Retinal pigment epithelial cell (primary cell): ENCODE data around the gene NSG2.

Source experiments
- DNase-seq: peaks from one replicate; pipeline ENCODE4 v3.0.0-alpha.2; 2010; ENCODE audit warnings: low read depth
- H3K4me3 ChIP-seq: 2 replicates; pipeline ENCODE4 v1.5.1; 2011; ENCODE audit warnings: mild to moderate bottlenecking, low read length, control low read depth, moderate library complexity
- CTCF ChIP-seq: conservative IDR thresholded peaks from 2 replicates; pipeline ENCODE4 v1.5.1; 2011; ENCODE audit warnings: low read depth, low read length, control low read depth, inconsistent platforms

The NSG2 gene

GRCh38 chr5:174086751-174087150 is 41.2 kb downstream of the NSG2 start:
- TF ChIP-seq CTCF = no peak
- no peak overlapping the region for H3K4me3 ChIP-seq
- no peak for DNase-seq

DNA sequence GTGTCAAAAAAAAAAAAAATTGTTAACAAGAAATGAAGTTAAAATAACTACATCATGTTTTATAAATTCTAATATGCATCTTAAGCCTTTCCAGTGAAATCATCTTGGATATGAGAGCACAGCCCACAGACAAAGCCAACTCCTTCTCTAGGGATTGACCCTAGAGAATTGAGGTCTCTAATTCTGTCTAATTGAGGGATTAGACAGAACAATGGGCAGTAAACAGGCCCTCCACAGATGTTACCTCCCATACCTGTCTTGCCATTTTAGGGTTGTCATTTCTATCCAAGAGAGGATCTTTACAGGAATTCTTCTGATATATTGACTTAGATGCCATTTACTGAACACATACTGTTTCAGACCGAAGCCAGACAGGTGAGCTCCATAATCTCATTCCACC is 42.3 kb downstream of the NSG2 start:
- no peak for TF ChIP-seq CTCF
- no peak overlapping the region for H3K4me3 ChIP-seq
- DNase-seq = no peak

DNA sequence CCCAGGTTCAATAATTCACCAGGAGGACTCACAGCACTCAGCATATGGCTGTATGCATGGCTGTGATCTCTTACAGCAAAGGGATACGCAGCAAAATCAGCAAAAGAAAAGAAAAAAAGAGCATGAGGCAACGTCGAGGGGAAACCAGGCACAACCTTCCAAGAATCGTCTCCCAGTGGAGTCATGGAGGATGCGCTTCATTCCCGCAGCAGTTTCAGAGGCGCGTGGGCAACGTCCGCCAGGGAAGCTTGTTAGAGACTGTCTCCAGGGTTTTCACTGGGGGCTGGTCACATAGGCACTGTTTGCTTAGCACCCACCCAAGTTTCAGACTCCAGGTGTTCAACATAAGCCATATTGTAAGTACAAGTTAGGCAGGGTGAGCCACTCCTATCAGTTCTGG is 44.6 kb downstream of the NSG2 start:
- DNase-seq = no peak
- TF ChIP-seq CTCF = no peak
- no peak overlapping the region for H3K4me3 ChIP-seq

DNA sequence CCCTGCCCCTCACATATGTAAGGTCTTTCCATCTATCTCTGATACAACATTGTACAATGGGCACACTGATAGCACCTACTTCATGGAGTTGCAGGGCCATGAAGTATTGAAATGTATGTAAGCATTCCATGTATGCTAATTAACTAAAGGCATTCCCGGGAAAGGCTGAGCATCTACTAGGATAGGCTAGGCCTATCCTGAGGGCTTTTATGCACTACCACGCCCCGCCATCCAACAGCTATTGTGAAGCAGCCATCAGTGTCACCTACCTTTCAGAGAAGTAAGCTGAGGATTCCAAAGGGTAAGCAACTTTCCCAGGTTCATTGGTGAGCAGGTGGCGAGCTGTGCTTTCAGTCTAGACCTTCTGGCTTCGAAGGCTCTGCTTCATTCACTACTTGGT is 47.6 kb downstream of the NSG2 start:
- no peak for DNase-seq
- TF ChIP-seq CTCF = no peak
- H3K4me3 ChIP-seq = no peak overlapping the region

DNA sequence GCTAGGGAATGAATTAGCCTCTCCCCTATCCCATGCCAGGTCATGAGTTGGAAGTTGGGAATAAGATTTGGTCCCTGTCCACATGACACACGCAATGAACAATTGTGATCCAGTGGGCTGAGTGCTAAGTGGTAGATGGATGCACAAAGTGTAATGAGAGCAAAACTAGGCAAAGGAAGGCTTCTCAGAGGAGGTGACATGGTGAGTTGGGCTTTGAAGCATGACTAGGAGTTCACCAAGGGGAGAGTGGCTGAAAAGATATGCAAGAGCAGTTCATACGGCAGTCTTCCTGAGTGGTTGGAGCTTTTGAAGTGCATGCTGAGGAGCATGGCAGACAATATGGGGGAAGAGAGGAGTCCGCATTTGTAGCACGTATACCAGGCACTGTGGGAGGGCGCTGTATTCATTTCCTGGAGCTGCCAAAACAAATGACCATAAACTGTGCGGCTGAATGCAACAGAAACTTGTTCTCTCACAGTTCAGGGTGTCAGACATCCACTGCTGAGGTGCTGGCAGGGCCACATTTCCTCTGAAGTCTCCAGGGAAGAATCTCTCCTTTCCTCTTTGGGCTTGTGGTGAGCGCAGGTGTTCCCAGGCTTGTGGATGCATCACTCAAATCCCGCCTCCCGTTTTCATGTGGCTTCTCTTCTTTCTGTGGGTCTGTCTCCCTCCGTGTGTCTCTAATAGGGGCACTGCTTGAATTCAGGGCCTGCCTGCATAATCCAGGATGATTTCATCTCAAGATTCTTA is 49.5 kb downstream of the NSG2 start:
- TF ChIP-seq CTCF = no peak
- H3K4me3 ChIP-seq = no peak overlapping the region
- no peak for DNase-seq

GRCh38 chr5:174096619-174097018 is 51.1 kb downstream of the NSG2 start:
- DNase-seq = no peak
- no peak for TF ChIP-seq CTCF
- H3K4me3 ChIP-seq = no peak overlapping the region

GRCh38 chr5:174097486-174098185 is 52.1 kb downstream of the NSG2 start:
- H3K4me3 ChIP-seq = no peak overlapping the region
- TF ChIP-seq CTCF = no peak
- no peak for DNase-seq
